Measurements from ENCODE around the gene MACF1.

DNA sequence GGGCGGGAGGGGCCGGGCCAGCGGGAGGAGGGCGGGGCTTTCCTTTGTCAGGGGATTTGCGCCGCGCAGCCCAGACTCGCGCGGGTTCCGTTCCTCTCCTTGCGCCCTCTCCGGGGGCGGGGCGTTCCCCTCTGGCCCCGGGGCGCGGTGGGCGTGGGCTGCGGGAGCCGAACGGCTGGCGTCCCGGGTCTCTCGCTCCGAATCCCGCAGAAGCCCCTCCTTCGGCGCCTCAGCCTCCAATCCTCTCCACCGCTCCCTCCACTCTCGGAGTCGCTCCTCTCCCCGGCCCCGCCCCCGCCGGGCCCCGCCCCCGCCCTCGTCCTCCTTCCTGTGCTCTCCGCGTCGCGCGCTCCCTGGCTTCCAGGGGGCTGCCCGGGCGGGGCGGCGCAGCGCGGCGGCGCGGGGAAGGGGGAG is 204.2 kb downstream of the MACF1 start:
- TF ChIP-seq, protein P1, sequence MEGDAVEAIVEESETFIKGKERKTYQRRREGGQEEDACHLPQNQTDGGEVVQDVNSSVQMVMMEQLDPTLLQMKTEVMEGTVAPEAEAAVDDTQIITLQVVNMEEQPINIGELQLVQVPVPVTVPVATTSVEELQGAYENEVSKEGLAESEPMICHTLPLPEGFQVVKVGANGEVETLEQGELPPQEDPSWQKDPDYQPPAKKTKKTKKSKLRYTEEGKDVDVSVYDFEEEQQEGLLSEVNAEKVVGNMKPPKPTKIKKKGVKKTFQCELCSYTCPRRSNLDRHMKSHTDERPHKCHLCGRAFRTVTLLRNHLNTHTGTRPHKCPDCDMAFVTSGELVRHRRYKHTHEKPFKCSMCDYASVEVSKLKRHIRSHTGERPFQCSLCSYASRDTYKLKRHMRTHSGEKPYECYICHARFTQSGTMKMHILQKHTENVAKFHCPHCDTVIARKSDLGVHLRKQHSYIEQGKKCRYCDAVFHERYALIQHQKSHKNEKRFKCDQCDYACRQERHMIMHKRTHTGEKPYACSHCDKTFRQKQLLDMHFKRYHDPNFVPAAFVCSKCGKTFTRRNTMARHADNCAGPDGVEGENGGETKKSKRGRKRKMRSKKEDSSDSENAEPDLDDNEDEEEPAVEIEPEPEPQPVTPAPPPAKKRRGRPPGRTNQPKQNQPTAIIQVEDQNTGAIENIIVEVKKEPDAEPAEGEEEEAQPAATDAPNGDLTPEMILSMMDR (IDR thresholded peaks at IDR 0.05), result no peak
- TF ChIP-seq POLR2A (IDR thresholded peaks at IDR 0.05), result no peak

Measured in breast epithelium (tissue), 3 donors.